ENCODE measurements around the gene DHX16.
"Not testable (repeated sequence)": the region's sequence is repeated elsewhere in the genome, so short reads cannot be mapped to it uniquely, and the experiment has no call there.

Gene DHX16

GRCh38 chr6:30678964-30679726 lies 6.3 kb upstream of the DHX16 start:
- Histone ChIP-seq H3K36me3 (ENCODE audit: insufficient read depth, low read length) (peaks cover 28% of the 10 kb centered on the region), H3K9me3 (ENCODE audit: low read length) (no peaks in the 10 kb centered on the region), H3K9ac (ENCODE audit: low read length) (peak overlapping the region; percentile 61), H2AFZ (ENCODE audit: low read length) (no peak overlapping the region), H3K4me1 (ENCODE audit: insufficient read depth, low read length, severe bottlenecking) (peaks cover 48% of the 10 kb centered on the region), H3K4me2 (ENCODE audit: low read length) (peak overlapping the region; percentile 91), H4K20me1 (ENCODE audit: insufficient read depth, low read length) (no peaks in the 10 kb centered on the region), H3K27ac (ENCODE audit: low read depth, low read length, poor library complexity, severe bottlenecking) (peak overlapping the region; percentile 95), H3K79me2 (ENCODE audit: insufficient read depth, low read length) (peaks cover 25% of the 10 kb centered on the region), H3K4me3 (ENCODE audit: low read depth, low read length, poor library complexity, severe bottlenecking) (peak overlapping the region; percentile 87), H3K9me2 (ENCODE audit: low read depth, low read length) (no peaks in the 10 kb centered on the region), H3K27me3 (ENCODE audit: insufficient read depth, low read length) (no peaks in the 10 kb centered on the region), H3F3A (ENCODE audit: insufficient read depth, low read length) (peaks cover 11% of the 10 kb centered on the region)
- TF ChIP-seq EZH2 (IDR thresholded peaks at IDR 0.05; ENCODE audit: borderline replicate concordance, low read length) (no peak), CTCF (IDR thresholded peaks at IDR 0.05; ENCODE audit: low read length) (peak; percentile 96)

GRCh38 chr6:30676660-30677285 lies 4.0 kb upstream of the DHX16 start:
- no peaks in the 10 kb centered on the region for H3K9me3 ChIP-seq (ENCODE audit: low read length)
- TF ChIP-seq EZH2 (IDR thresholded peaks at IDR 0.05; ENCODE audit: borderline replicate concordance, low read length) (no peak), CTCF (IDR thresholded peaks at IDR 0.05; ENCODE audit: low read length) (no peak)
- H3K36me3 ChIP-seq (ENCODE audit: insufficient read depth, low read length) = peaks cover 28% of the 10 kb centered on the region
- H3K27ac ChIP-seq (ENCODE audit: low read depth, low read length, poor library complexity, severe bottlenecking) = no peak overlapping the region
- no peak overlapping the region for H3K4me2 ChIP-seq (ENCODE audit: low read length)
- no peaks in the 10 kb centered on the region for H3K9me2 ChIP-seq (ENCODE audit: low read depth, low read length)
- H3K4me3 ChIP-seq (ENCODE audit: low read depth, low read length, poor library complexity, severe bottlenecking) = no peak overlapping the region
- H4K20me1 ChIP-seq (ENCODE audit: insufficient read depth, low read length) = no peaks in the 10 kb centered on the region
- no peaks in the 10 kb centered on the region for H3K27me3 ChIP-seq (ENCODE audit: insufficient read depth, low read length)
- H3K9ac ChIP-seq (ENCODE audit: low read length) = no peak overlapping the region
- peaks cover 43% of the 10 kb centered on the region for H3K4me1 ChIP-seq (ENCODE audit: insufficient read depth, low read length, severe bottlenecking)
- peaks cover 6% of the 10 kb centered on the region for H3F3A ChIP-seq (ENCODE audit: insufficient read depth, low read length)
- H3K79me2 ChIP-seq (ENCODE audit: insufficient read depth, low read length) = peaks cover 15% of the 10 kb centered on the region
- H2AFZ ChIP-seq (ENCODE audit: low read length) = no peak overlapping the region

GRCh38 chr6:30670760-30671527 lies 1.9 kb downstream of the DHX16 start:
- H2AFZ ChIP-seq (ENCODE audit: low read length) = no peak overlapping the region
- H3K79me2 ChIP-seq (ENCODE audit: insufficient read depth, low read length) = peaks cover 10% of the 10 kb centered on the region; the same call in 1 of the 2 replicates
- peak; percentile 20; the same call in 1 of the 2 replicates for TF ChIP-seq CTCF (IDR thresholded peaks at IDR 0.05; ENCODE audit: low read length)
- TF ChIP-seq EZH2 (IDR thresholded peaks at IDR 0.05; ENCODE audit: borderline replicate concordance, low read length) = no peak
- H4K20me1 ChIP-seq (ENCODE audit: insufficient read depth, low read length) = no peaks in the 10 kb centered on the region
- H3K36me3 ChIP-seq (ENCODE audit: insufficient read depth, low read length) = peaks cover 38% of the 10 kb centered on the region; the same call in 1 of the 2 replicates
- peaks cover 20% of the 10 kb centered on the region for H3K4me1 ChIP-seq (ENCODE audit: insufficient read depth, low read length, severe bottlenecking)
- H3K9ac ChIP-seq (ENCODE audit: low read length) = no peak overlapping the region; the same call in 1 of the 2 replicates
- H3K4me2 ChIP-seq (ENCODE audit: low read length) = peak overlapping the region; percentile 69; the same call in 1 of the 2 replicates
- no peak overlapping the region for H3K27ac ChIP-seq (ENCODE audit: low read depth, low read length, poor library complexity, severe bottlenecking)
- peaks cover 4% of the 10 kb centered on the region; the same call in 1 of the 2 replicates for H3F3A ChIP-seq (ENCODE audit: insufficient read depth, low read length)
- no peaks in the 10 kb centered on the region for H3K27me3 ChIP-seq (ENCODE audit: insufficient read depth, low read length)
- H3K9me3 ChIP-seq (ENCODE audit: low read length) = no peaks in the 10 kb centered on the region
- H3K4me3 ChIP-seq (ENCODE audit: low read depth, low read length, poor library complexity, severe bottlenecking) = no peak overlapping the region
- no peaks in the 10 kb centered on the region for H3K9me2 ChIP-seq (ENCODE audit: low read depth, low read length)

GRCh38 chr6:30666300-30666699 lies 6.5 kb downstream of the DHX16 start:
- not testable (repeated sequence) for H3K9me2 ChIP-seq (ENCODE audit: low read depth, low read length); H3K4me3 ChIP-seq (ENCODE audit: low read depth, low read length, poor library complexity, severe bottlenecking); H3K9ac ChIP-seq (ENCODE audit: low read length); H3F3A ChIP-seq (ENCODE audit: insufficient read depth, low read length); H3K27me3 ChIP-seq (ENCODE audit: insufficient read depth, low read length); H3K4me2 ChIP-seq (ENCODE audit: low read length); H2AFZ ChIP-seq (ENCODE audit: low read length); H3K9me3 ChIP-seq (ENCODE audit: low read length); H3K27ac ChIP-seq (ENCODE audit: low read depth, low read length, poor library complexity, severe bottlenecking); H3K79me2 ChIP-seq (ENCODE audit: insufficient read depth, low read length); H4K20me1 ChIP-seq (ENCODE audit: insufficient read depth, low read length); H3K4me1 ChIP-seq (ENCODE audit: insufficient read depth, low read length, severe bottlenecking)
- H3K36me3 ChIP-seq (ENCODE audit: insufficient read depth, low read length) = peaks cover 82% of the 10 kb centered on the region

Data from OCI-LY1 (cell line).